NCI-H510A (cell line): ENCODE data around the gene BRMS1.
"Not testable (repeated sequence)": the region's sequence is repeated elsewhere in the genome, so short reads cannot be mapped to it uniquely, and the experiment has no call there.

ENCODE experiments used
- DNase-seq: peaks from one replicate; lab custom pipeline; 2025; lab: John Stamatoyannopoulos, UW

BRMS1 gene

GRCh38 chr11:66344550-66345315, at the start of gene BRMS1:
Gene BRMS1 (minus strand): TSS chr11:66345104. CDS start chr11:66342234, 2,870 bp downstream.
- peak; percentile 88 for DNase-seq

DNA sequence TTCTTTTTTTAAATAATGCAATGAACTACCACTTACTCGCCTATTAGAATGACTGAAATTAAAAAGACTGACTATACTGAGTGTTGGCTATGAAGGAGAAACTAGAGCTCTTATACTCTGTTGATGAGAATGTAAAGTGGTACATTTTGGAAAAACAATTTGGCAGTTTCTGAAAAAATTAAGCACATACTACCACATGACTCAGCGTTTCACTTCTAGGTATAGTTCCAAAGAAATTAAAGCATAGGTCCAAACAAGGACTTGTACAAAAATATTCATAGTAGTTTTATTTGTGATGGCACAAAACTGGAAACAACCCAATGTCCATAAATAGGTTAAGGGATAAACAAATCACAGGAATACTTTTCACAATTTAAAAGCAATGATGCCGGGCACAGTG, 49.0 kb upstream of the BRMS1 start:
- no peak for DNase-seq

- DNase-seq, result no peak
Measured at GRCh38 chr11:66391322-66391721, 46.4 kb upstream of the BRMS1 start.

GRCh38 chr11:66388780-66389386, 44.0 kb upstream of the BRMS1 start:
- peak; percentile 40 for DNase-seq

DNA sequence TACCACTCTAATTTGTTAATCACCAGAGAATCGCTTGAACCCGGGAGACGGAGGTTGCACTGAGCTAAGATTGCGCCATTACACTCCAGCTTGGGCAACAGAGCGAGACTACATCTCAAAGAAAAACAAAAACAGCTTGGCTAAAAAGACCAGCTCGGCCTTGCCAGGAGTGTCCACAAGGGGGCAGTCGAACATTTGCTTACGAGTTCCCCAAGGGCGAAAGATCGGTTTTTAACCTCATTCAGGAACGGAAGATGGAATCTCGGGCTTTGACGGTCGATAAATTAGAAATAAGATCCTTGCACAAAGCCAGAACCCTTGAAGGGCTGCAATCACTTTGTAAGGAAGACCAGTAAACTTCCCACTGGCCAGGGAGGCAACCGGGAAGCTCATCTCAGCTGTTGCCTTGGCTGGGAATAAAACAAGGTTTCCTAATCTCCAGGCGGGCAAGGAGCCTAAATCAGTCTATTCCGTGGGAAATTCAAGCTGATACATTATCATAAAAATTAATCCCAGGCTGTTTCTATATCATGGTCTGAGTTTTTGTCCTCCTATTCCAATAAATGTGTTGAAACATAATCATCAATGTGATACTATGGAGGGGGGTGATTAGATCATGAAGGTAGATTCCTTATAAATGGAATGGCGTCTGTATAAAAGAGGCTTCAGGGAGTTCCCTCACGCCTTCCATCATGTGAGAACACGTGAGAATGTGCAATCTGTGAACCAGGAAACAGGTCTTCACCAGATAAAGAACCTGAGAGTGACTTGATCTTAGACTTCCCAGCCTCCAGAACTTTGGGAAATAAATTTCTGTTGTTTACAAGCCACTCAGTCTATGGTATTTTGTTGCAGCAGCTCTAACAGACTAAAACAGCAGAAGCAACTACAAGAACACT, 41.5 kb upstream of the BRMS1 start:
- DNase-seq, result peak; percentile 30

DNA sequence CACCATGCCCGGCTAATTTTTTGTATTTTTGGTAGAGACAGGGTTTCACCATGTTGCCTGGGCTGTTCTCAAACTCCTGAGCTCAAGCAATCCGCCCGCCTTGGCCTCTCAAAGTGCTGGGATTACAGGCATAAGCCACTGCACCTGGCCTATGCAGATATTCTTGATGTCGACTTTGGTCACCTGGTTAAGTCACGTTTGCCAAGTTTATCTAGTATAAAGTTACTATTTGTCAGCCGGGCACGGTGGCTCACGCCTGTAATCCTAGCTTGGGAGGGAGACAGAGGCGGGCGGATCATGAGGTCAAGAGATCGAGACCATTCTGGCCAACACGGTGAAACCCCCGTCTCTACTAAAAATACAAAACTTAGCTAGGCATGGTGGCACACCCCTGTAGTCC, 39.4 kb upstream of the BRMS1 start:
- not testable (repeated sequence) for DNase-seq

DNA sequence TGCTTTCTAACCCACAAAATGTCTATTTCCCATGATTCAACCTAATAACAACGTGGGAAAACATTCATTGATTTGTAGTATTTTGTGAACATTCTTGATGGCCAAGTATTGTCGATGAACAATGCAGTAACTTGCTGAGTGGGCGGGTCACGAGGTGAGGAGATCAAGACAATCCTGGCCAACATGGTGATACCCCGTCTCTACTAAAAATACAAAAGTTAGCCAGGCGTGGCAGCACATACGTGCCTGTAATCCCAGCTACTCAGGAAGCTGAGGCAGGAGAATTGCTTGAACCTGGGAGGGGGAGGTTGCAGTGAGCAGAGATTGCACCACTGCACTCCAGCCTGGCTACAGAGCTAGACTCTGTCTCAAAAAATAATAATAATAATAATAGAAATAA, 35.4 kb upstream of the BRMS1 start:
- not testable (repeated sequence) for DNase-seq

DNA sequence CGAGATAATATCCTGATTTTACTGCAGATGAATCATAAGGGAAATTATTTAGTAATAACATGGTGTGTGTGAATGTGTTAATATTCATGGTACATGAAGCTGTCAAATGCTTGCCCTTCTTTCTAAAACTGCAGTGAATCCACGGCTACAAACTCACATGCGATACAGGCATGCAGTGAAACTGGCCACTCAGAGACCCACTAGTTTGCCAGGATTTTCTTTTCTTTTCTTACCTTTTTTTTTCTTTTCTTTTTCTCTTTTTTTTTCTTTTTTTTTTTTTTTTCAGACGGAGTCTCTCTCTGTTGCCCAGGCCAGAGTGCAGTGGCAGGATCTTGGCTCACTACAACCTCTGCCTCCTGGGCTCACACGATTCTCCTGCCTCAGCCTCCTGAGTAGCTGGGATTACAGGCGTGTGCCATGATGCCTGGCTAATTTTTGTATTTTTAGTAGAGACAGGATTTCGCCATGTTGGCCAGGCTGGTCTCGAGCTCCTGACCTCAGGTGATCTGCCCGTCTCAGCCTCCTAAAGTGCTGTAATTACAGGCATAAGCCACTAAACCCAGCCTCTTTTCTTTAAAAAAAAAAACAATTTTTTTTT, 28.9 kb upstream of the BRMS1 start:
- not testable (repeated sequence) for DNase-seq

- no peak for DNase-seq
Measured at GRCh38 chr11:66373265-66373664, 28.4 kb upstream of the BRMS1 start.

GRCh38 chr11:66371627-66372415, 26.9 kb upstream of the BRMS1 start, which contains the start of gene SLC29A2:
Gene SLC29A2 (minus strand): TSS chr11:66371760. CDS start chr11:66371591, 169 bp downstream.
- DNase-seq, result peak; percentile 95

GRCh38 chr11:66369073-66369894, 24.4 kb upstream of the BRMS1 start:
- no peak for DNase-seq

DNA sequence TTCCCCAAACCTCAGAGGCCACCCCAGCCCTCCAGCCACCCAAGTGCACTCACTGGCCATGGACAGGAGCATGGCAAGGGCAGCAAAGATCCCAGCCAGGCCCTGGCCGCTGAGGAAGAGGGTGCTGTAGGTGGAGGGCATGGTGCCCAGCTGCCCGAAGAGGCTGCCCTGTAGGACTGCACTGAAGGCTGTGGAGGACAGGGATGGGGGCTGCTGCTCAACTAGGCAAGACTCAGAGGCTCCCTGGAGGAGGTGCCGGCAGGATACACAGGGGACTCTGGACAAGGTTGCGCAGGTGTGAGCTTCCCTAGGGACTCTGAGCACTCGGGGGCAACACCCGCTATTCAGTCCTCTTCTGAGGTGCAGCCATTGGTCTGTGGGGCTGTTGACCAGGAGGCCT, 23.6 kb upstream of the BRMS1 start:
- no peak for DNase-seq

GRCh38 chr11:66367561-66368312, 22.8 kb upstream of the BRMS1 start:
- DNase-seq, result no peak

GRCh38 chr11:66366844-66367477, 22.1 kb upstream of the BRMS1 start:
- no peak for DNase-seq

- DNase-seq, result no peak
Measured at GRCh38 chr11:66365711-66366619, 21.1 kb upstream of the BRMS1 start.

DNA sequence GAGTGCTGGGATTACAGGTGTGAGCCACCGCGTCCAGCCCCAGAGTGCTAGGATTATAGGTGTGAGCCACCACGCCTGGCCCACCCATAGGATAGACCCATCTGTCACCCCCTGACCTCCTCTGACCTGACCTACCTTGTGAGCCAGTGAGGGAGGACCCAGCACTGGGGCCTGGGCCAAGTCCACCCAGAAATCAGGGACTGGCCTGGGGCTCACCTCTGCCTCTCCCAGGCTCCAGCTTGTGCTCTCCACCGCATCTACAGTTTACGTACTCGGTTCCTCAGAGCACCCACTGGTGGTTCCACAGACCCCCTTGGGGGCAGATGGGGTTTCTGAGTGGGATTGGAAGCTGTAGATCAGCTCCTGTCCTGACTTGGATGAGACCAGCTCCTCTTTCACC, 20.3 kb upstream of the BRMS1 start:
- no peak for DNase-seq

- DNase-seq, result no peak
Measured at GRCh38 chr11:66363805-66364535, 19.1 kb upstream of the BRMS1 start.
